H9 (cell line): ENCODE data around the gene SLC35B1. TPM values are rescaled to one million over a fixed set of nuclear protein-coding genes. Genes with fewer than 3 reads are reported as not detected.
A peak's percentile ranks its signal among the peaks of the same experiment; 100 is the strongest.

Source experiments
- DNase-seq: peaks from one replicate; pipeline ENCODE4 v3.0.0-alpha.2; 2017
- H2AFZ ChIP-seq: one replicate; pipeline ENCODE4 v1.6.1; 2013; ENCODE audit warnings: mild to moderate bottlenecking, low read length, control low read depth, moderate library complexity
- H2AK5ac ChIP-seq: 2 replicates; pipeline ENCODE4 v1.6.1; 2013; ENCODE audit warnings: low read length, control low read depth, mixed read lengths; ENCODE audit not compliant: insufficient read length
- H2BK120ac ChIP-seq: one replicate; pipeline ENCODE4 v1.6.1; 2013; ENCODE audit warnings: low read depth, mild to moderate bottlenecking, low read length, control low read depth, inconsistent platforms; ENCODE audit not compliant: poor library complexity, severe bottlenecking
- H2BK12ac ChIP-seq: 2 replicates; pipeline ENCODE4 v1.6.1; 2013; ENCODE audit warnings: low read length, control low read depth, mixed read lengths, low read depth; ENCODE audit not compliant: insufficient read length
- H2BK15ac ChIP-seq: 2 replicates; pipeline ENCODE4 v1.6.1; 2013; ENCODE audit warnings: low read depth, low read length, control low read depth
- H2BK20ac ChIP-seq: one replicate; pipeline ENCODE4 v1.6.1; 2013; ENCODE audit warnings: low read depth, mild to moderate bottlenecking, low read length, control low read depth, inconsistent platforms; ENCODE audit not compliant: poor library complexity, severe bottlenecking
- H2BK5ac ChIP-seq: 2 replicates; pipeline ENCODE4 v1.6.1; 2013; ENCODE audit warnings: low read length, control low read depth, mixed read lengths; ENCODE audit not compliant: insufficient read length
- H3K14ac ChIP-seq: 2 replicates; pipeline ENCODE4 v1.6.1; 2013; ENCODE audit warnings: low read length, control low read depth; ENCODE audit not compliant: insufficient read depth
- H3K18ac ChIP-seq: 2 replicates; pipeline ENCODE4 v1.6.1; 2013; ENCODE audit warnings: low read depth, mild to moderate bottlenecking, mixed read lengths, low read length, control low read depth; ENCODE audit not compliant: insufficient read length
- H3K23ac ChIP-seq: 2 replicates; pipeline ENCODE4 v1.6.1; 2013; ENCODE audit warnings: low read length, control low read depth, mixed read lengths, low read depth; ENCODE audit not compliant: insufficient read length
- H3K23me2 ChIP-seq: 2 replicates; pipeline ENCODE4 v1.6.1; 2013; ENCODE audit warnings: low read depth, mild to moderate bottlenecking, mixed read lengths, low read length, control low read depth; ENCODE audit not compliant: insufficient read length, poor library complexity, severe bottlenecking
- H3K27ac ChIP-seq: 2 replicates; pipeline ENCODE4 v1.5.1; 2013; ENCODE audit warnings: low read length, control low read depth, mixed read lengths, low read depth; ENCODE audit not compliant: insufficient read length
- H3K27me3 ChIP-seq: 2 replicates; pipeline ENCODE4 v1.6.1; 2013; ENCODE audit warnings: low read length, control low read depth, inconsistent platforms; ENCODE audit not compliant: insufficient read depth
- H3K4ac ChIP-seq: 2 replicates; pipeline ENCODE4 v1.6.1; 2013; ENCODE audit warnings: low read depth, mild to moderate bottlenecking, control low read depth, inconsistent platforms, low read length, moderate library complexity
- H3K4me1 ChIP-seq: 2 replicates; pipeline ENCODE4 v1.6.1; 2013; ENCODE audit warnings: low read length, control low read depth, inconsistent platforms; ENCODE audit not compliant: insufficient read depth
- H3K4me2 ChIP-seq: 2 replicates; pipeline ENCODE4 v1.6.1; 2013; ENCODE audit warnings: low read length, control low read depth, mixed read lengths; ENCODE audit not compliant: insufficient read length, insufficient read depth
- H3K56ac ChIP-seq: 2 replicates; pipeline ENCODE4 v1.6.1; 2013; ENCODE audit warnings: low read depth, mild to moderate bottlenecking, mixed read lengths, low read length, control low read depth; ENCODE audit not compliant: insufficient read length
- H3K79me1 ChIP-seq: 2 replicates; pipeline ENCODE4 v1.6.1; 2013; ENCODE audit warnings: low read depth, mild to moderate bottlenecking, moderate library complexity, low read length, control low read depth, inconsistent platforms; ENCODE audit not compliant: insufficient read depth, poor library complexity, severe bottlenecking
- H3K79me2 ChIP-seq: 2 replicates; pipeline ENCODE4 v1.6.1; 2013; ENCODE audit warnings: low read length, control low read depth, inconsistent platforms; ENCODE audit not compliant: insufficient read depth
- H3K9ac ChIP-seq: 2 replicates; pipeline ENCODE4 v1.6.1; 2013; ENCODE audit warnings: low read length, control low read depth, mixed read lengths; ENCODE audit not compliant: insufficient read length; ENCODE audit errors: extremely low read depth
- H3K9me3 ChIP-seq: one replicate; pipeline ENCODE4 v1.6.1; 2013; ENCODE audit warnings: low read depth, low read length, inconsistent platforms; ENCODE audit not compliant: control insufficient read depth
- H3T11ph ChIP-seq: one replicate; pipeline ENCODE4 v1.6.1; 2013; ENCODE audit warnings: mild to moderate bottlenecking, low read length, control low read depth, inconsistent platforms
- H4K20me1 ChIP-seq: one replicate; pipeline ENCODE4 v1.6.1; 2013; ENCODE audit not compliant: control insufficient read depth, insufficient read length, insufficient read depth
- H4K5ac ChIP-seq: 2 replicates; pipeline ENCODE4 v1.6.1; 2013; ENCODE audit warnings: low read depth, mild to moderate bottlenecking, mixed read lengths, low read length, control low read depth; ENCODE audit not compliant: insufficient read length
- H4K8ac ChIP-seq: replicated peaks from 2 replicates; pipeline ENCODE4 v1.6.1; 2013; ENCODE audit warnings: low read length, control low read depth, mixed read lengths, low read depth; ENCODE audit not compliant: insufficient read length
- H4K91ac ChIP-seq: 2 replicates; pipeline ENCODE4 v1.6.1; 2013; ENCODE audit warnings: low read depth, mild to moderate bottlenecking, moderate library complexity, mixed read lengths, low read length, control low read depth; ENCODE audit not compliant: insufficient read length
- H3K27ac Mint-ChIP-seq, 3 experiments: 2 replicates in 2 of 3; 3 replicates in 1 of 3; pipeline ENCODE4 v1.8.0; 2020 to 2021; ENCODE audit warnings: mixed read lengths in 3 of 3, mild to moderate bottlenecking in 1 of 3, moderate library complexity in 1 of 3
- H3K27me3 Mint-ChIP-seq: 2 replicates; pipeline ENCODE4 v1.8.0; 2021; ENCODE audit warnings: low read depth, mild to moderate bottlenecking, moderate library complexity, mixed read lengths
- H3K36me3 Mint-ChIP-seq, 3 experiments: 2 replicates in 2 of 3; 3 replicates in 1 of 3; pipeline ENCODE4 v1.8.0; 2020 to 2021; ENCODE audit warnings: low read depth in 3 of 3, mixed read lengths in 3 of 3; ENCODE audit not compliant: insufficient read depth in 1 of 3
- H3K4me1 Mint-ChIP-seq, 2 experiments: 2 replicates each; pipeline ENCODE4 v1.8.0; 2020; ENCODE audit warnings: mixed read lengths in 2 of 2
- H3K4me3 Mint-ChIP-seq, 2 experiments: 2 replicates in 1 of 2; 3 replicates in 1 of 2; pipeline ENCODE4 v1.8.0; 2020 to 2021; ENCODE audit warnings: mild to moderate bottlenecking in 2 of 2, mixed read lengths in 2 of 2, moderate library complexity in 1 of 2
- H3K9me3 Mint-ChIP-seq, 2 experiments: 2 replicates in 1 of 2; 3 replicates in 1 of 2; pipeline ENCODE4 v1.8.0; 2020; ENCODE audit warnings: mild to moderate bottlenecking in 2 of 2, mixed read lengths in 2 of 2, moderate library complexity in 1 of 2
- CTCF ChIP-seq: fragments of 200-600 bp; sonication (generic); conservative IDR thresholded peaks from 3 replicates; pipeline ENCODE4 v1.8.0; 2021; ENCODE audit warnings: antibody characterized with exemption, mild to moderate bottlenecking
- WGBS: extraction: QIAGEN DNeasy Blood & Tissue Kit; methylation state at CpG from one replicate; pipeline ENCODE4 v1.1.7; 2013; ENCODE audit warnings: missing lambda C conversion rate, low lambda C conversion rate, mixed read lengths; ENCODE audit not compliant: insufficient read length; ENCODE audit errors: extremely low coverage; 5-methylcytosine and 5-hydroxymethylcytosine counted together
- total RNA-seq: library from RNA; stranded (reverse); gene quantifications from 2 replicates; pipeline ENCODE4 v1.2.1, GENCODE V29; 2021

SLC35B1 gene
- total RNA-seq, 1 experiment from 2014 or later: 58.9 TPM

DNA sequence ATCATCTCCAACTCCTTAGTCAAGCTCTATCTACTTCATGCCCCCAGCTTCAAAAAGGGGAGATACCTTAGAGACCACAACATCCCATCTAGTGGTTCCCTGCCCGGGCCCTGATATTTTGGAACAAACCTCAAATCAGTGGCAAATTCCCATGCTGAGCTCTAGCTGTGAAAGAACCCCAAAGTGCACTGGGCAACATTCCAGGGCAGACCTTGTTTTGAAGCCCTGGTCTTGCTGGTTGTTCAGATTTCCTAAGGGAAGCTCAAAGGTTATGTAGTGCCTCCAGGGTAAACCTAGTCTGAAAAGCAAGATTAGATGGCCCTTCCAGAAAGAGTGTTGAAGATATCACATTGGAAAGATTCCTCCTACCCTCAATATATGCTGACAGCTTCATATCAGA lies 39.9 kb upstream of the SLC35B1 start:
- Mint-ChIP-seq H3K4me3 (no peak overlapping the region), H3K4me1 (peaks cover 5 to 18% of the 10 kb centered on the region in 2 experiments), H3K9me3 (no peaks in the 10 kb centered on the region), H3K27me3 (no peaks in the 10 kb centered on the region), H3K27ac (peak overlapping the region in 2 of 3 experiments; percentile 17; a peak in 4 of 7 replicates), H3K36me3 (peaks cover 1 to 12% (median 4%) of the 10 kb centered on the region in 3 experiments; a peak in 4 of 7 replicates)
- H3T11ph ChIP-seq: no peak overlapping the region
- no peaks in the 10 kb centered on the region for H3K9me3 ChIP-seq
- no peak overlapping the region for H3K4me2 ChIP-seq
- H3K79me2 ChIP-seq: no peaks in the 10 kb centered on the region; the same call in 1 of the 2 replicates
- H4K20me1 ChIP-seq: no peaks in the 10 kb centered on the region
- H3K27ac ChIP-seq: no peak overlapping the region
- no peak overlapping the region for H3K14ac ChIP-seq
- no peak overlapping the region for H3K18ac ChIP-seq
- no peak overlapping the region for H2BK5ac ChIP-seq
- H2BK120ac ChIP-seq: no peak overlapping the region
- H3K4me1 ChIP-seq: peaks cover 4% of the 10 kb centered on the region; the same call in 1 of the 2 replicates
- H2BK20ac ChIP-seq: no peak overlapping the region
- no peak overlapping the region for H2AFZ ChIP-seq
- no peak for DNase-seq
- H3K27me3 ChIP-seq: no peaks in the 10 kb centered on the region
- no peaks in the 10 kb centered on the region for H3K23me2 ChIP-seq
- no peak overlapping the region for H4K5ac ChIP-seq
- no peak overlapping the region for H4K8ac ChIP-seq
- no peak overlapping the region for H4K91ac ChIP-seq
- no CpG with 5 or more reads among the region's 1 CpG for WGBS
- H3K79me1 ChIP-seq: peaks cover 11% of the 10 kb centered on the region
- H3K23ac ChIP-seq: no peak overlapping the region
- H2AK5ac ChIP-seq: no peak overlapping the region
- H2BK12ac ChIP-seq: no peak overlapping the region
- no peak for TF ChIP-seq CTCF
- H3K56ac ChIP-seq: no peak overlapping the region
- no peak overlapping the region for H2BK15ac ChIP-seq
- H3K9ac ChIP-seq: no peak overlapping the region
- no peak overlapping the region for H3K4ac ChIP-seq
